Measurements from ENCODE around the gene TMPRSS15. TPM values are rescaled to one million over a fixed set of nuclear protein-coding genes. Genes with fewer than 3 reads are reported as not detected.

Gene TMPRSS15
- total RNA-seq, 1 donor from 2014 or later, result not detected

- Mint-ChIP-seq H3K4me1 (ENCODE audit: unreplicated experiment) (peaks cover under 1% of the 10 kb centered on the region), H3K27me3 (ENCODE audit: unreplicated experiment) (peaks cover 2% of the 10 kb centered on the region), H3K36me3 (ENCODE audit: low read depth, unreplicated experiment) (no peaks in the 10 kb centered on the region), H3K27ac (ENCODE audit: unreplicated experiment) (no peak overlapping the region), H3K9me3 (ENCODE audit: unreplicated experiment) (no peaks in the 10 kb centered on the region), H3K4me3 (ENCODE audit: unreplicated experiment) (no peak overlapping the region)
- no peak for TF ChIP-seq CTCF (IDR thresholded peaks at IDR 0.05; ENCODE audit: unreplicated experiment)
- DNase-seq (ENCODE audit: low spot score), result no peak
Observed at GRCh38 chr21:18249672-18250071, 153.9 kb downstream of the TMPRSS15 start.

- H3K4me3 Mint-ChIP-seq (ENCODE audit: unreplicated experiment), result no peak overlapping the region
- peaks cover 6% of the 10 kb centered on the region for H3K4me1 Mint-ChIP-seq (ENCODE audit: unreplicated experiment)
- no peak for DNase-seq (ENCODE audit: low spot score)
- H3K36me3 Mint-ChIP-seq (ENCODE audit: low read depth, unreplicated experiment), result no peaks in the 10 kb centered on the region
- H3K27ac Mint-ChIP-seq (ENCODE audit: unreplicated experiment), result no peak overlapping the region
- no peaks in the 10 kb centered on the region for H3K9me3 Mint-ChIP-seq (ENCODE audit: unreplicated experiment)
- H3K27me3 Mint-ChIP-seq (ENCODE audit: unreplicated experiment), result peaks cover 2% of the 10 kb centered on the region
- no peak for TF ChIP-seq CTCF (IDR thresholded peaks at IDR 0.05; ENCODE audit: unreplicated experiment)
Observed at GRCh38 chr21:18248171-18248570, 155.4 kb downstream of the TMPRSS15 start.

GRCh38 chr21:18245464-18245967, 158.1 kb downstream of the TMPRSS15 start:
- peaks cover 6% of the 10 kb centered on the region for H3K4me1 Mint-ChIP-seq (ENCODE audit: unreplicated experiment)
- H3K27me3 Mint-ChIP-seq (ENCODE audit: unreplicated experiment), result peaks cover 2% of the 10 kb centered on the region
- H3K36me3 Mint-ChIP-seq (ENCODE audit: low read depth, unreplicated experiment), result no peaks in the 10 kb centered on the region
- DNase-seq (ENCODE audit: low spot score), result peak; percentile 16
- H3K4me3 Mint-ChIP-seq (ENCODE audit: unreplicated experiment), result peak overlapping the region; percentile 84
- H3K27ac Mint-ChIP-seq (ENCODE audit: unreplicated experiment), result peak overlapping the region; percentile 40
- no peaks in the 10 kb centered on the region for H3K9me3 Mint-ChIP-seq (ENCODE audit: unreplicated experiment)
- TF ChIP-seq CTCF (IDR thresholded peaks at IDR 0.05; ENCODE audit: unreplicated experiment), result no peak

GRCh38 chr21:18244671-18245463, 158.7 kb downstream of the TMPRSS15 start, which contains the start of gene CHODL:
Gene CHODL, plus strand, starts transcription at chr21:18244833. Its CDS starts 391 bp downstream, at chr21:18245224.
- no peaks in the 10 kb centered on the region for H3K9me3 Mint-ChIP-seq (ENCODE audit: unreplicated experiment)
- peaks cover 2% of the 10 kb centered on the region for H3K27me3 Mint-ChIP-seq (ENCODE audit: unreplicated experiment)
- H3K4me3 Mint-ChIP-seq (ENCODE audit: unreplicated experiment), result peak within 1 kb of the TSS; percentile 91
- TF ChIP-seq CTCF (IDR thresholded peaks at IDR 0.05; ENCODE audit: unreplicated experiment), result no peak
- no peak within 1 kb of the TSS for H3K27ac Mint-ChIP-seq (ENCODE audit: unreplicated experiment)
- H3K36me3 Mint-ChIP-seq (ENCODE audit: low read depth, unreplicated experiment), result no peaks in the 10 kb centered on the region
- H3K4me1 Mint-ChIP-seq (ENCODE audit: unreplicated experiment), result peaks cover 6% of the 10 kb centered on the region
- peak; percentile 30 for DNase-seq (ENCODE audit: low spot score)

GRCh38 chr21:18235545-18235944, 168.0 kb downstream of the TMPRSS15 start:
- Mint-ChIP-seq H3K36me3 (ENCODE audit: low read depth, unreplicated experiment) (no peaks in the 10 kb centered on the region), H3K9me3 (ENCODE audit: unreplicated experiment) (no peaks in the 10 kb centered on the region), H3K27ac (ENCODE audit: unreplicated experiment) (no peak overlapping the region), H3K4me1 (ENCODE audit: unreplicated experiment) (peaks cover 3% of the 10 kb centered on the region), H3K4me3 (ENCODE audit: unreplicated experiment) (no peak overlapping the region), H3K27me3 (ENCODE audit: unreplicated experiment) (no peaks in the 10 kb centered on the region)
- DNase-seq (ENCODE audit: low spot score), result no peak
- no peak for TF ChIP-seq CTCF (IDR thresholded peaks at IDR 0.05; ENCODE audit: unreplicated experiment)

Data from endothelial cell (in vitro differentiated cells).